ENCODE results near the gene DMXL1.

The DMXL1 gene

DNA sequence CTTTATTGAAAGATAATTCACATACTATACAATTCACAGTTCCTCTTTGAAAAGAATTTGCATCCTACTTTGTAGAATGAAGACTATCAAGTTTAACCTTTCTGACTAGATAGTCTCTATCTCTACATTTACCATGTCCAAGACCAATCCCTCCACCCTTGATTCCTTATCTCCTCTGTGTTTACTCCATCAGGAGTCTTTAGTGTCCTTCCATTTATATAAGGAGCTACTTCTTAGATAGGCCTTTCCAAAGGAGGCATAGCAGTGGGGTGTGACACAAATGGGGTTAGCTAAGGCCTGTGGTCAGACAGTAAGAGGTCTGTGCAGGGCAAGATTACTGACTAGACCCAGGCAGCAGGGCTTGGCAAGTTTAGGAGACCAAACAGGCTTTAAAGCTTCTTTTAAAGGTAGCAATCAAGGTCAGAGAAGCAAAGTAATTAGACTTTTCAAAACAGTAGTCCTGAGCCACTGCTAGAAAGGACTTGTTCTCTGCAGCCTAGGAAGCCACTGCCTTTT lies 11.1 kb upstream of the DMXL1 start:
- TF ChIP-seq, protein P1, sequence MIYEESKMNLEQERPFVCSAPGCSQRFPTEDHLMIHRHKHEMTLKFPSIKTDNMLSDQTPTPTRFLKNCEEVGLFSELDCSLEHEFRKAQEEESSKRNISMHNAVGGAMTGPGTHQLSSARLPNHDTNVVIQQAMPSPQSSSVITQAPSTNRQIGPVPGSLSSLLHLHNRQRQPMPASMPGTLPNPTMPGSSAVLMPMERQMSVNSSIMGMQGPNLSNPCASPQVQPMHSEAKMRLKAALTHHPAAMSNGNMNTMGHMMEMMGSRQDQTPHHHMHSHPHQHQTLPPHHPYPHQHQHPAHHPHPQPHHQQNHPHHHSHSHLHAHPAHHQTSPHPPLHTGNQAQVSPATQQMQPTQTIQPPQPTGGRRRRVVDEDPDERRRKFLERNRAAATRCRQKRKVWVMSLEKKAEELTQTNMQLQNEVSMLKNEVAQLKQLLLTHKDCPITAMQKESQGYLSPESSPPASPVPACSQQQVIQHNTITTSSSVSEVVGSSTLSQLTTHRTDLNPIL (CRISPR knock-in tag; IDR thresholded peaks at IDR 0.05; ENCODE audit: low read depth): no peak
- TF ChIP-seq RARB (CRISPR knock-in tag; IDR thresholded peaks at IDR 0.05): no peak
- TF ChIP-seq OSR1 (CRISPR knock-in tag; IDR thresholded peaks at IDR 0.05): no peak
- TF ChIP-seq ISL1 (CRISPR knock-in tag; IDR thresholded peaks at IDR 0.05): no peak
- no peak for TF ChIP-seq TCF4 (CRISPR knock-in tag; IDR thresholded peaks at IDR 0.05; ENCODE audit: borderline replicate concordance)
- TF ChIP-seq SNAI2 (CRISPR knock-in tag; IDR thresholded peaks at IDR 0.05): no peak
- TF ChIP-seq, protein P2, sequence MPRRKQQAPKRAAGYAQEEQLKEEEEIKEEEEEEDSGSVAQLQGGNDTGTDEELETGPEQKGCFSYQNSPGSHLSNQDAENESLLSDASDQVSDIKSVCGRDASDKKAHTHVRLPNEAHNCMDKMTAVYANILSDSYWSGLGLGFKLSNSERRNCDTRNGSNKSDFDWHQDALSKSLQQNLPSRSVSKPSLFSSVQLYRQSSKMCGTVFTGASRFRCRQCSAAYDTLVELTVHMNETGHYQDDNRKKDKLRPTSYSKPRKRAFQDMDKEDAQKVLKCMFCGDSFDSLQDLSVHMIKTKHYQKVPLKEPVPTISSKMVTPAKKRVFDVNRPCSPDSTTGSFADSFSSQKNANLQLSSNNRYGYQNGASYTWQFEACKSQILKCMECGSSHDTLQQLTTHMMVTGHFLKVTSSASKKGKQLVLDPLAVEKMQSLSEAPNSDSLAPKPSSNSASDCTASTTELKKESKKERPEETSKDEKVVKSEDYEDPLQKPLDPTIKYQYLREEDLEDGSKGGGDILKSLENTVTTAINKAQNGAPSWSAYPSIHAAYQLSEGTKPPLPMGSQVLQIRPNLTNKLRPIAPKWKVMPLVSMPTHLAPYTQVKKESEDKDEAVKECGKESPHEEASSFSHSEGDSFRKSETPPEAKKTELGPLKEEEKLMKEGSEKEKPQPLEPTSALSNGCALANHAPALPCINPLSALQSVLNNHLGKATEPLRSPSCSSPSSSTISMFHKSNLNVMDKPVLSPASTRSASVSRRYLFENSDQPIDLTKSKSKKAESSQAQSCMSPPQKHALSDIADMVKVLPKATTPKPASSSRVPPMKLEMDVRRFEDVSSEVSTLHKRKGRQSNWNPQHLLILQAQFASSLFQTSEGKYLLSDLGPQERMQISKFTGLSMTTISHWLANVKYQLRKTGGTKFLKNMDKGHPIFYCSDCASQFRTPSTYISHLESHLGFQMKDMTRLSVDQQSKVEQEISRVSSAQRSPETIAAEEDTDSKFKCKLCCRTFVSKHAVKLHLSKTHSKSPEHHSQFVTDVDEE (CRISPR knock-in tag; IDR thresholded peaks at IDR 0.05): no peak
- TF ChIP-seq BACH2 (CRISPR knock-in tag; IDR thresholded peaks at IDR 0.05; ENCODE audit: borderline replicate concordance): no peak
- no peak for TF ChIP-seq ZFP30 (CRISPR knock-in tag; IDR thresholded peaks at IDR 0.05)
- no peak for TF ChIP-seq CSDC2 (CRISPR knock-in tag; IDR thresholded peaks at IDR 0.05)
- TF ChIP-seq, protein P3, sequence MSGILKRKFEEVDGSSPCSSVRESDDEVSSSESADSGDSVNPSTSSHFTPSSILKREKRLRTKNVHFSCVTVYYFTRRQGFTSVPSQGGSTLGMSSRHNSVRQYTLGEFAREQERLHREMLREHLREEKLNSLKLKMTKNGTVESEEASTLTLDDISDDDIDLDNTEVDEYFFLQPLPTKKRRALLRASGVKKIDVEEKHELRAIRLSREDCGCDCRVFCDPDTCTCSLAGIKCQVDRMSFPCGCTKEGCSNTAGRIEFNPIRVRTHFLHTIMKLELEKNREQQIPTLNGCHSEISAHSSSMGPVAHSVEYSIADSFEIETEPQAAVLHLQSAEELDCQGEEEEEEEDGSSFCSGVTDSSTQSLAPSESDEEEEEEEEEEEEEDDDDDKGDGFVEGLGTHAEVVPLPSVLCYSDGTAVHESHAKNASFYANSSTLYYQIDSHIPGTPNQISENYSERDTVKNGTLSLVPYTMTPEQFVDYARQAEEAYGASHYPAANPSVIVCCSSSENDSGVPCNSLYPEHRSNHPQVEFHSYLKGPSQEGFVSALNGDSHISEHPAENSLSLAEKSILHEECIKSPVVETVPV (CRISPR knock-in tag; IDR thresholded peaks at IDR 0.05): no peak
- TF ChIP-seq ZNF70 (CRISPR knock-in tag; IDR thresholded peaks at IDR 0.05): no peak
- no peak for TF ChIP-seq PPARA (CRISPR knock-in tag; IDR thresholded peaks at IDR 0.05; ENCODE audit: borderline replicate concordance)
- TF ChIP-seq ZNF8 (CRISPR knock-in tag; IDR thresholded peaks at IDR 0.05): no peak
- TF ChIP-seq, protein P4, sequence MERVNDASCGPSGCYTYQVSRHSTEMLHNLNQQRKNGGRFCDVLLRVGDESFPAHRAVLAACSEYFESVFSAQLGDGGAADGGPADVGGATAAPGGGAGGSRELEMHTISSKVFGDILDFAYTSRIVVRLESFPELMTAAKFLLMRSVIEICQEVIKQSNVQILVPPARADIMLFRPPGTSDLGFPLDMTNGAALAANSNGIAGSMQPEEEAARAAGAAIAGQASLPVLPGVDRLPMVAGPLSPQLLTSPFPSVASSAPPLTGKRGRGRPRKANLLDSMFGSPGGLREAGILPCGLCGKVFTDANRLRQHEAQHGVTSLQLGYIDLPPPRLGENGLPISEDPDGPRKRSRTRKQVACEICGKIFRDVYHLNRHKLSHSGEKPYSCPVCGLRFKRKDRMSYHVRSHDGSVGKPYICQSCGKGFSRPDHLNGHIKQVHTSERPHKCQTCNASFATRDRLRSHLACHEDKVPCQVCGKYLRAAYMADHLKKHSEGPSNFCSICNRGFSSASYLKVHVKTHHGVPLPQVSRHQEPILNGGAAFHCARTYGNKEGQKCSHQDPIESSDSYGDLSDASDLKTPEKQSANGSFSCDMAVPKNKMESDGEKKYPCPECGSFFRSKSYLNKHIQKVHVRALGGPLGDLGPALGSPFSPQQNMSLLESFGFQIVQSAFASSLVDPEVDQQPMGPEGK (CRISPR knock-in tag; IDR thresholded peaks at IDR 0.05; ENCODE audit: borderline replicate concordance): no peak
- TF ChIP-seq ARNTL (CRISPR knock-in tag; IDR thresholded peaks at IDR 0.05; ENCODE audit: borderline replicate concordance, low read depth): no peak
- no peak for TF ChIP-seq ESRRG (CRISPR knock-in tag; IDR thresholded peaks at IDR 0.05)
- TF ChIP-seq ZFP3 (CRISPR knock-in tag; IDR thresholded peaks at IDR 0.05): no peak
- ATAC-seq: no peak

DNA sequence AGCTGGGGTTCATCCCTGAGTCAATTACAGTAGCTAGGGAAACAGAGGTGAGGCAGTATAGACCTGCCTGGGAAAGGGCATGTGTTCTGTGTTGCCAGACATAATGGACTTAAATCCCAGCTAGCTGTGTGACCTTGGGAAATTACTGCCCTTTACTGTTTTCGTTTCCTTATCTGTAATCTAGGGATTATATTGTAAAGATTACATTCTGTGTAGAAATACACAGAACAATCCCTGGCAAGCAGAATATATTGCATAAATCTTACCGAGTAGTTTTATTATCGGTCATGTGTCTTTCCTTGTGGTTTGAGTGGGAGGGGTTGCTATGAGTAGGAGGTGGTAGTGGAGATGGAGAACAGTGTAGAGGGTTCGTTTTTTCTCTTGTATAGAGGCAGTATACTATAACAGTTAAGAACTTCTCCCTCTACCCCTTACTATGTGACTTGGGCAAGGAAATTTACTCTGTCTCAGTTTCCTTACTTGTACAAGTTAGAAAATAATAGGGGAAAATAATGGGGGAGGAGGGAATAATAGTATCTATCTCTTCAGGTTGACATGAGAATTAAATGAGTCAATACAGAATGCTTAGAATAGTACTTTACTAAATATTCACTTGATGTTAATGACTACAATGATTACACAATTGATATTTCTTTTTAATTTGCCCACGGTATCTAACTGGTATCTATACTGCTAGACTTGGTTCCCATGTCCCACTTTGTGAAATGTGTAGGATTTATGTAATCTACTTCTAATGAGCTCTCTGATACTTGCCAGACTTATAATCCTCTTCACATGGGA lies 7.1 kb upstream of the DMXL1 start:
- TF ChIP-seq, protein P2 (CRISPR knock-in tag; IDR thresholded peaks at IDR 0.05): no peak
- TF ChIP-seq PPARA (CRISPR knock-in tag; IDR thresholded peaks at IDR 0.05; ENCODE audit: borderline replicate concordance) (no peak), RARB (CRISPR knock-in tag; IDR thresholded peaks at IDR 0.05) (no peak), SNAI2 (CRISPR knock-in tag; IDR thresholded peaks at IDR 0.05) (no peak)
- TF ChIP-seq, protein P1 (CRISPR knock-in tag; IDR thresholded peaks at IDR 0.05; ENCODE audit: low read depth): no peak
- no peak for ATAC-seq
